RWPE2 (cell line): Measurements from ENCODE around the gene PRADC1.
A peak's percentile ranks its signal among the peaks of the same experiment; 100 is the strongest.

Experiments used
- ATAC-seq: fragments of 200-7000 bp; cut with Tn5 transposase; 3 replicates; pipeline ENCODE4 v1.9.1; 2021; ENCODE audit warnings: low read depth
- DNase-seq: peaks from one replicate; pipeline ENCODE4 v3.0.0-alpha.2; 2020; ENCODE audit warnings: low spot score
- H3K27ac ChIP-seq: fragments of 450-650 bp; 2 replicates; pipeline ENCODE4 v1.5.1; 2017; ENCODE audit warnings: mild to moderate bottlenecking; ENCODE audit not compliant: poor library complexity, severe bottlenecking
- H3K27me3 ChIP-seq: fragments of 250-450 bp; sonication (Bioruptor Pico); 2 replicates; pipeline ENCODE4 v1.5.1; 2021; ENCODE audit warnings: mild to moderate bottlenecking, moderate library complexity; ENCODE audit not compliant: insufficient read depth, poor library complexity, severe bottlenecking
- H3K36me3 ChIP-seq: fragments of 250-450 bp; sonication (Bioruptor Pico); 2 replicates; pipeline ENCODE4 v1.5.1; 2020; ENCODE audit warnings: low read depth, mild to moderate bottlenecking, moderate library complexity
- H3K4me1 ChIP-seq: fragments of 250-450 bp; sonication (Bioruptor Pico); 2 replicates; pipeline ENCODE4 v1.5.1; 2021; ENCODE audit warnings: mild to moderate bottlenecking, moderate library complexity; ENCODE audit not compliant: insufficient read depth, poor library complexity, severe bottlenecking
- H3K4me3 ChIP-seq: fragments of 250-450 bp; sonication (Bioruptor Pico); 2 replicates; pipeline ENCODE4 v1.5.1; 2021; ENCODE audit warnings: mild to moderate bottlenecking, moderate library complexity; ENCODE audit not compliant: severe bottlenecking
- H3K9me3 ChIP-seq: fragments of 250-450 bp; sonication (Bioruptor Pico); 2 replicates; pipeline ENCODE4 v1.5.1; 2021; ENCODE audit warnings: mild to moderate bottlenecking, moderate library complexity; ENCODE audit not compliant: severe bottlenecking
- TF ChIP-seq, protein P1 (sequence below): fragments of 450-650 bp; IDR thresholded peaks from one replicate; pipeline ENCODE4 v1.5.1; 2017; ENCODE audit warnings: mild to moderate bottlenecking, moderate library complexity; ENCODE audit not compliant: poor library complexity, severe bottlenecking

Gene PRADC1

DNA sequence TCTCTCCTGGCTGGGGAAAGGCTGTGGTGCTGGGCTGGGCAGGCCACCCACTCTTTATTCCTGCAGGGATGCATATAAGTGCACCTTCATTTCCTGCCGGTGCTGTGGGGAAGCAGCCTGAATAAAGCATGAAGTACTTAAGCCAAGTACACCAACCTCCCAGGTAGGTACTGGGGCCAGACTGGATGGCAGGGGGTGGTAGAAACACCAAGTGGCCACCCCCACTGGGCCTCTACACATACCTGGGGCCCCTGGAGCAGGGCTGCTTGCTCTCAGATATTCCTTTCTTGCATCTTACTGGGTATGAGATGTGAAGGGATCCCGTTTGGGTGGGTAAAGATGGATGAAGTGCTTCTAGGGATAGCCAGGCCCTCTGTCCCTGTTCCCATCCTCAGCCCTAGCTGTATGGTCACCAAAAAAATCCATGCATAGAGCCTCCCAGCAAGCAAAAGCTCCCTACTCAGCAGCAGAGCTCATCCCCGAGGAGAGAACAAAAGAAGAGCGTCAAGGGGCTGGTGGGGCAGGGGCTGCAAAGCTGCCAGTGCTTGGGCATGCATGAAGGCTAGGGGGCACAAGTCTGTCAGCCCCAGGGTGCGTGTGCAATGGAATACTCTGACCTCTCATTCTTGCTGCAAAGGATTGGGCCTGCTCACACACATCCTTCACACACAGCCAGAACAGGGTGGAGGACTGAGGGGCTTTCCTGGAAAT is 23.0 kb upstream of the PRADC1 start:
- Histone ChIP-seq H3K4me1 (peaks cover 10% of the 10 kb centered on the region), H3K27ac (peak overlapping the region; percentile 33), H3K9me3 (no peaks in the 10 kb centered on the region), H3K36me3 (peaks cover 30% of the 10 kb centered on the region), H3K4me3 (no peak overlapping the region), H3K27me3 (no peaks in the 10 kb centered on the region)
- no peak for ATAC-seq
- no peak for DNase-seq
- TF ChIP-seq, protein P1, sequence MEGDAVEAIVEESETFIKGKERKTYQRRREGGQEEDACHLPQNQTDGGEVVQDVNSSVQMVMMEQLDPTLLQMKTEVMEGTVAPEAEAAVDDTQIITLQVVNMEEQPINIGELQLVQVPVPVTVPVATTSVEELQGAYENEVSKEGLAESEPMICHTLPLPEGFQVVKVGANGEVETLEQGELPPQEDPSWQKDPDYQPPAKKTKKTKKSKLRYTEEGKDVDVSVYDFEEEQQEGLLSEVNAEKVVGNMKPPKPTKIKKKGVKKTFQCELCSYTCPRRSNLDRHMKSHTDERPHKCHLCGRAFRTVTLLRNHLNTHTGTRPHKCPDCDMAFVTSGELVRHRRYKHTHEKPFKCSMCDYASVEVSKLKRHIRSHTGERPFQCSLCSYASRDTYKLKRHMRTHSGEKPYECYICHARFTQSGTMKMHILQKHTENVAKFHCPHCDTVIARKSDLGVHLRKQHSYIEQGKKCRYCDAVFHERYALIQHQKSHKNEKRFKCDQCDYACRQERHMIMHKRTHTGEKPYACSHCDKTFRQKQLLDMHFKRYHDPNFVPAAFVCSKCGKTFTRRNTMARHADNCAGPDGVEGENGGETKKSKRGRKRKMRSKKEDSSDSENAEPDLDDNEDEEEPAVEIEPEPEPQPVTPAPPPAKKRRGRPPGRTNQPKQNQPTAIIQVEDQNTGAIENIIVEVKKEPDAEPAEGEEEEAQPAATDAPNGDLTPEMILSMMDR = no peak

DNA sequence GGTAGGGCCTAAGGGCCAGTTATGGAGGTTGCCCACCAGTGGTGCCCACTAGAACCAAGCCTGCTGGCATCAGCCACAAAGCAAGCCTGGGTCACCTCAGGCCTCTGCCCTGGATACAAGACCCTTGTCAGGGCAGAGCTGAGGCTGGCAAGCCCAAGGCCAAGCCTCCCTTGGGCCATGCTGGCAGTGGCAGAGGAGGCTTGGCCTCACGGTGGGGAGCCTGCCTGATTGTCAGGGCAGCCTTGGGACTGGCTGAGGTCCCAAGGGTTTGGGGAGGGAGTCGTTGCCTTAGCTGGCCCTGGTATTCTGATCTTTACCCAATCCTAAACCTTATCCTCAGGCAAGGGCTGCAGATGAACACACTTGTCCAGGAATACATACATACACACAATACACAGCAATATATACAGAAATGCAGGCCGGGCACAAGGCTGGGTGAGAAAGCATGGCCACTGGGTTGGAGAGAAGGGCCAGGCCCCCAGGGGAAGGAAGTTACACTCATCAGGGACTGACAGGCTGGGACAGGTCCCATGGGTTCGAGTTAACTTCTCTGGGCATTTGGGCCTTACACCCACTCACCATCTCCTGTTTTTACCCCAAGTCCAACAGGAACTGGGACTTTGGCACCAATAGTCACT is 22.1 kb upstream of the PRADC1 start:
- TF ChIP-seq, protein P1 = no peak
- ATAC-seq (peak; percentile 54), DNase-seq (no peak)
- no peak overlapping the region for H3K4me3 ChIP-seq
- no peaks in the 10 kb centered on the region for H3K27me3 ChIP-seq
- H3K9me3 ChIP-seq = no peaks in the 10 kb centered on the region
- H3K27ac ChIP-seq = peak overlapping the region; percentile 33
- peaks cover 10% of the 10 kb centered on the region for H3K4me1 ChIP-seq
- H3K36me3 ChIP-seq = peaks cover 39% of the 10 kb centered on the region

DNA sequence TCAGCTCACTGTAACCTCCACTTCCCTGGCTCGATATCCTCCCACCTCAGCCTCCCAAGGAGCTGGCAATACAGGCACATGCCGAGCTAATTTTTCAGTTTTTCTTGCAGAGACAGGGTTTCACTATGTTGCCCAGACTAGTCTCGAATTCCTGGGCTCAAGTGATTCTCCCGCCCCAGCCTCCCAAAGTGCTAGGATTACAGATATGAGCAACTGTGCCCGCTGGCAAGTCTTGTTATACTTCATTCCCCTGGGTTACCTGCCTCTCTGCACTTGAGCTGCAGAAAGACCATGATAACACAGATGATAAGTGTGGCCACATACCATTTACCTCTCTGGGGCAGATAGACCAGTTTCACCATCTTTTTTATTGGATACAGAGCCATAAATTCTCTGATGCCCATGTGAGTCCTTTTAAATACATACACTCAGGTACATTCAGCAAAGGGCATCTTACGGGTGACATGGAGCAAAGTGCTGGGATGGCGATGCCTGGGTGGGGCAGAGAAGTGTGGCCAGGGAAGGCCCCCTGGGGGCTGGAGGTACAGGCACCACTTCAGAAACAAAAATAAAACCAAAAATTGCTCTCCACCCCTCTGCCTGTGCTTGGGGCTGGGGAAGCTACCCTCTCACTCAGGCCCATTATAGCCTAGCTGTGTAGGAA is 21.4 kb upstream of the PRADC1 start:
- Histone ChIP-seq H3K27me3 (no peaks in the 10 kb centered on the region), H3K4me1 (peaks cover 10% of the 10 kb centered on the region), H3K4me3 (no peak overlapping the region), H3K27ac (peak overlapping the region; percentile 33), H3K9me3 (no peaks in the 10 kb centered on the region), H3K36me3 (peaks cover 46% of the 10 kb centered on the region)
- no peak for DNase-seq
- no peak for ATAC-seq
- TF ChIP-seq, protein P1 = no peak

DNA sequence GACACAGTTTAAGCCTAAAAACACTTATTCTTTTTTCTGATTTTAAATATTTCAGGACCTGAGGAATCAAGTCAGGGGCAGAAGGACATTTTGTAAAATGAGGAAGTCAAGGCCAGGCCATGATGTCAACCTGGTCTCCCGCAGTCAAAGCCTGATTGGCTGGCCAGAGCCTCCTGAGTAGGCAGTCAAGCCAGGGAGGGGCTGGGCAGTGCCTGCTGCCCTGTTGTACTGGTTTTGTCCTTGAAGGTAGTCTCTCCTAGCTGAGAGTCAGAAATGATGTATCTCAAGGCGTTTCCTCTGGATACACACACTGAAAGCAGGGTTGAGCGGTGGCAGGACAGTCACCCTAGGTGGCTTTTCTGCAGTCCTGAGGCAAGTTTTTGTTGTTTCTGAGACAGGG is 20.9 kb upstream of the PRADC1 start:
- ATAC-seq (no peak), DNase-seq (no peak)
- Histone ChIP-seq H3K4me3 (no peak overlapping the region), H3K4me1 (peaks cover 10% of the 10 kb centered on the region), H3K9me3 (no peaks in the 10 kb centered on the region), H3K27me3 (no peaks in the 10 kb centered on the region), H3K36me3 (peaks cover 51% of the 10 kb centered on the region), H3K27ac (peak overlapping the region; percentile 33)
- TF ChIP-seq, protein P1 = no peak
